ENCODE data around the gene ZP1. TPM values are rescaled to one million over a fixed set of nuclear protein-coding genes. Genes with fewer than 3 reads are reported as not detected.

The ZP1 gene
- total RNA-seq, 1 donor from 2014 or later, result not detected

- Mint-ChIP-seq H3K4me3 (ENCODE audit: unreplicated experiment) (peak overlapping the region; percentile 100), H3K27ac (ENCODE audit: unreplicated experiment) (peak overlapping the region; percentile 98), H3K27me3 (ENCODE audit: unreplicated experiment) (peaks cover 18% of the 10 kb centered on the region), H3K36me3 (ENCODE audit: unreplicated experiment) (peaks cover 4% of the 10 kb centered on the region), H3K9me3 (ENCODE audit: unreplicated experiment) (no peaks in the 10 kb centered on the region), H3K4me1 (ENCODE audit: unreplicated experiment) (peaks cover 40% of the 10 kb centered on the region)
- TF ChIP-seq, protein P1, sequence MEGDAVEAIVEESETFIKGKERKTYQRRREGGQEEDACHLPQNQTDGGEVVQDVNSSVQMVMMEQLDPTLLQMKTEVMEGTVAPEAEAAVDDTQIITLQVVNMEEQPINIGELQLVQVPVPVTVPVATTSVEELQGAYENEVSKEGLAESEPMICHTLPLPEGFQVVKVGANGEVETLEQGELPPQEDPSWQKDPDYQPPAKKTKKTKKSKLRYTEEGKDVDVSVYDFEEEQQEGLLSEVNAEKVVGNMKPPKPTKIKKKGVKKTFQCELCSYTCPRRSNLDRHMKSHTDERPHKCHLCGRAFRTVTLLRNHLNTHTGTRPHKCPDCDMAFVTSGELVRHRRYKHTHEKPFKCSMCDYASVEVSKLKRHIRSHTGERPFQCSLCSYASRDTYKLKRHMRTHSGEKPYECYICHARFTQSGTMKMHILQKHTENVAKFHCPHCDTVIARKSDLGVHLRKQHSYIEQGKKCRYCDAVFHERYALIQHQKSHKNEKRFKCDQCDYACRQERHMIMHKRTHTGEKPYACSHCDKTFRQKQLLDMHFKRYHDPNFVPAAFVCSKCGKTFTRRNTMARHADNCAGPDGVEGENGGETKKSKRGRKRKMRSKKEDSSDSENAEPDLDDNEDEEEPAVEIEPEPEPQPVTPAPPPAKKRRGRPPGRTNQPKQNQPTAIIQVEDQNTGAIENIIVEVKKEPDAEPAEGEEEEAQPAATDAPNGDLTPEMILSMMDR (IDR thresholded peaks at IDR 0.05), result no peak
- no peak for DNase-seq (ENCODE audit: extremely low spot score, unreplicated experiment)
Measured at GRCh38 chr11:60912851-60913528, 45.6 kb downstream of the ZP1 start.

DNA sequence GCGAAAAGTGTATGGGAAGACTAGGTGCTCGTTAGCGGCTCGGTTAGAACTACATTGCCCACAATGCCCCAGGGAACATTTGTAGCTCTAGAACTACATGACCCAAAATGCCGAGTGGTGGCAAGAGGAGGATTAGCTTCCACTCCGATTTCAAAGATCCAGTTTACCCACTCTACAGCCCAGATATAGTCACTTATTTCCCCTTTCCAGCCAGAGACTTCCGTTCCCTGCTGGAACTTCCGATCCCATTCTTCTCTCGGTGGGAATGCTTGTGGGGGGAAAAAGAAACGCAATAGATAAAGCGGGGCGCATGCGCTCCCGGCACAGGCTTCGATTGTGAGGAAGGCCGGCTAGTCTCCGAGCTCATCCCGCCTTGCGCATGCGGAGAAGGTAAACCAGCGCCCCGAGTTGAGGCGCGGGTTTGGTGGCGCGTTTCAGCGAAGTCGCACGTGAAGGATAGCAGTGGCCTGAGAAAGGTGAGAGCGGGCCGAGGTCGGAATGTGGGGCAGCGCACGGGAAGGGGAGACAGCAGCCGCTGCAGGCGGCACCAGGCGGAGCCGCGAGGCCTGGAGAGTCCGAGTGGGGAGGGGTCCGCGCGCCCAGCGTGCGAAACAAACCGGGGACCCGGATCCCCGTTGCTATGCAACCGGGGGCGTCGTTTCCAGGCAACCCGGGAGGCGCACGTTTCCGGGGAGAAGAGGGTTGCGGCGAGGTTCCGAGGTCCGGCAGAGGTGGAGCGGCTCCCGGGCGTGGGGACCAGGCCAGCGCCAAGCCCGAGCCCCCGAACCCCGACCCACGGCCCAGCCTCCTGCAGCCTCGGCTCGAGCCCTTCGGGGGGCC is 46.7 kb downstream of the ZP1 start, which contains the start of gene TMEM109:
TSS of gene TMEM109 (plus strand) at position 366 of the 840 bp plus-strand sequence. CDS start 5,536 bp downstream, outside the sequence.
- DNase-seq (ENCODE audit: extremely low spot score, unreplicated experiment), result peak; percentile 94
- H3K27me3 Mint-ChIP-seq (ENCODE audit: unreplicated experiment), result peaks cover 7% of the 10 kb centered on the region
- peak within 1 kb of the TSS; percentile 100 for H3K4me3 Mint-ChIP-seq (ENCODE audit: unreplicated experiment)
- no peaks in the 10 kb centered on the region for H3K9me3 Mint-ChIP-seq (ENCODE audit: unreplicated experiment)
- TF ChIP-seq, protein P1 (IDR thresholded peaks at IDR 0.05), result no peak
- H3K27ac Mint-ChIP-seq (ENCODE audit: unreplicated experiment), result peak within 1 kb of the TSS; percentile 98
- H3K36me3 Mint-ChIP-seq (ENCODE audit: unreplicated experiment), result peaks cover 4% of the 10 kb centered on the region
- peaks cover 43% of the 10 kb centered on the region for H3K4me1 Mint-ChIP-seq (ENCODE audit: unreplicated experiment)

DNA sequence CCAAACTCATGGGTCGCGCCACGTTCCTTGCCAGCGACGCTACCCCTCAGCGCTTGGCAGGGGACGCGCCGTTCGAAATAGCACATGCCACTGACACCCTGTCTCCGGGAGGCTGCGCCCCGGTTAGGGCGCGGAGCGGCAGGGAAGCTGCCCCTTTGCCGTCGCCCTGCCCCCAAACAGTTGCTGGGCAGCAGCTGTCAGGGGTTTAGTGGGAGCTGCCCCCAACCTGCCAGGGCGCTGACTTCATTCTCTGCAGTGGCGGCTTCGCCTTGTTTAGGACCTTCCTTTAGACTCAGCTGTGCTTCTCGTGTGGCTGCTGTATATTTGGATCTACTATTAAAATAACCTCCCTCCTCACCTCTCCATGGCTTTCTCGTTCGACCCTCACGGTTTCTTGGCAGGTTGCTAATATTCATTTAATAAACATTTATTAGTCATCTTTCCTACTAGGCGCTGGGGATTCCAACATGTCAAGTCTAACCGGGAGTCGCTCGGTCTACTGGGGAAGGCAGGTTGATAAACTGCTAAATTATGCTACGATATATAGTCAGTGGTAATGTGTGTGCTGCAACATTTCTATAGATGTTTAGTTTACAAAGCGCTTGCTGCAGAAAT is 47.4 kb downstream of the ZP1 start:
- TF ChIP-seq, protein P1 (IDR thresholded peaks at IDR 0.05), result no peak
- Mint-ChIP-seq H3K27me3 (ENCODE audit: unreplicated experiment) (peaks cover under 1% of the 10 kb centered on the region), H3K27ac (ENCODE audit: unreplicated experiment) (peak overlapping the region; percentile 95), H3K4me1 (ENCODE audit: unreplicated experiment) (peaks cover 47% of the 10 kb centered on the region), H3K9me3 (ENCODE audit: unreplicated experiment) (no peaks in the 10 kb centered on the region), H3K4me3 (ENCODE audit: unreplicated experiment) (peak overlapping the region; percentile 100), H3K36me3 (ENCODE audit: unreplicated experiment) (peaks cover 4% of the 10 kb centered on the region)
- DNase-seq (ENCODE audit: extremely low spot score, unreplicated experiment), result no peak

GRCh38 chr11:60915248-60915914 is 48.0 kb downstream of the ZP1 start:
- H3K4me3 Mint-ChIP-seq (ENCODE audit: unreplicated experiment), result peak overlapping the region; percentile 100
- H3K27me3 Mint-ChIP-seq (ENCODE audit: unreplicated experiment), result no peaks in the 10 kb centered on the region
- H3K36me3 Mint-ChIP-seq (ENCODE audit: unreplicated experiment), result peaks cover 5% of the 10 kb centered on the region
- no peak for DNase-seq (ENCODE audit: extremely low spot score, unreplicated experiment)
- TF ChIP-seq, protein P1 (IDR thresholded peaks at IDR 0.05), result peak; percentile 53
- H3K4me1 Mint-ChIP-seq (ENCODE audit: unreplicated experiment), result peaks cover 47% of the 10 kb centered on the region
- H3K9me3 Mint-ChIP-seq (ENCODE audit: unreplicated experiment), result no peaks in the 10 kb centered on the region
- H3K27ac Mint-ChIP-seq (ENCODE audit: unreplicated experiment), result peak overlapping the region; percentile 95

All from osteocyte (in vitro differentiated cells).